ENCODE measurements around the gene CLRN3. TPM values are rescaled to one million over a fixed set of nuclear protein-coding genes. Genes with fewer than 3 reads are reported as not detected.

CLRN3 gene
- total RNA-seq, 1 experiment from 2014 or later = not detected

- no peaks in the 10 kb centered on the region for H3K9me3 ChIP-seq (ENCODE audit: insufficient read depth, low read depth)
- H3K79me2 ChIP-seq (ENCODE audit: low read depth) = peaks cover 18% of the 10 kb centered on the region
- H3F3A ChIP-seq (ENCODE audit: insufficient read depth, low read depth) = peaks cover 20% of the 10 kb centered on the region; the same call in 1 of the 2 replicates
- no peak overlapping the region for H2AFZ ChIP-seq
- H3K27ac ChIP-seq = peak overlapping the region; percentile 66
- ChIA-PET CTCF (interaction anchor here (0.7 kb wide), 1 partner anchor 289 kb away, joined by 8 read pairs; no protein-coding TSS in a partner anchor), POLR2A (ENCODE audit: unreplicated experiment) (no interaction called here)
- peaks cover 37% of the 10 kb centered on the region for H3K4me1 ChIP-seq (replicated peaks; ENCODE audit: insufficient read depth)
- no peak for DNase-seq
- H3K9me2 ChIP-seq (ENCODE audit: insufficient read depth) = no peaks in the 10 kb centered on the region
- TF ChIP-seq CTCF (conservative IDR thresholded peaks at IDR 0.05) (no peak), EZH2 (IDR thresholded peaks at IDR 0.05; ENCODE audit: low read depth) (no peak)
- H3K4me3 ChIP-seq = no peak overlapping the region
- intact Hi-C loops (cut with micrococcal nuclease; ENCODE audit: unreplicated experiment) = loop anchor here (2.0 to 5.0 kb wide), 4 partner anchors 13 to 69 kb away; no protein-coding TSS in a partner anchor
- TSS peak; percentile 81 for BruUV-seq (replicated peaks)
- peak overlapping the region; percentile 38 for H3K4me2 ChIP-seq
- no peaks in the 10 kb centered on the region for H4K20me1 ChIP-seq (ENCODE audit: insufficient read depth)
- no peaks in the 10 kb centered on the region for H3K27me3 ChIP-seq (ENCODE audit: insufficient read depth, low read depth)
- no peaks in the 10 kb centered on the region for H3K36me3 ChIP-seq (ENCODE audit: low read depth)
These were observed 30.9 kb upstream of the CLRN3 start for GRCh38 chr10:127923646-127924045.

- H3K4me3 ChIP-seq = no peak overlapping the region
- CTCF ChIA-PET = interaction anchor here (0.7 kb wide), 1 partner anchor 289 kb away, joined by 8 read pairs; no protein-coding TSS in a partner anchor
- peak overlapping the region; percentile 66 for H3K27ac ChIP-seq
- H3K9me3 ChIP-seq (ENCODE audit: insufficient read depth, low read depth) = no peaks in the 10 kb centered on the region
- no peak for TF ChIP-seq EZH2 (IDR thresholded peaks at IDR 0.05; ENCODE audit: low read depth)
- TF ChIP-seq CTCF (conservative IDR thresholded peaks at IDR 0.05) = no peak
- H3F3A ChIP-seq (ENCODE audit: insufficient read depth, low read depth) = peaks cover 20% of the 10 kb centered on the region; the same call in 1 of the 2 replicates
- BruUV-seq (replicated peaks) = no TSS peak
- peaks cover 37% of the 10 kb centered on the region for H3K4me1 ChIP-seq (replicated peaks; ENCODE audit: insufficient read depth)
- DNase-seq = peak; percentile 87 to 91
- intact Hi-C loops (cut with micrococcal nuclease; ENCODE audit: unreplicated experiment) = loop anchor here (2.0 to 5.0 kb wide), 4 partner anchors 14 to 69 kb away; no protein-coding TSS in a partner anchor
- H3K79me2 ChIP-seq (ENCODE audit: low read depth) = peaks cover 18% of the 10 kb centered on the region
- H4K20me1 ChIP-seq (ENCODE audit: insufficient read depth) = no peaks in the 10 kb centered on the region
- POLR2A ChIA-PET (ENCODE audit: unreplicated experiment) = no interaction called here
- H2AFZ ChIP-seq = no peak overlapping the region
- H3K27me3 ChIP-seq (ENCODE audit: insufficient read depth, low read depth) = no peaks in the 10 kb centered on the region
- no peaks in the 10 kb centered on the region for H3K9me2 ChIP-seq (ENCODE audit: insufficient read depth)
- H3K36me3 ChIP-seq (ENCODE audit: low read depth) = no peaks in the 10 kb centered on the region
- peak overlapping the region; percentile 38 for H3K4me2 ChIP-seq
These were observed 30.1 kb upstream of the CLRN3 start for GRCh38 chr10:127922675-127923366.

- H3K79me2 ChIP-seq (ENCODE audit: low read depth) = peaks cover 18% of the 10 kb centered on the region
- no peak overlapping the region for H2AFZ ChIP-seq
- intact Hi-C loops (cut with micrococcal nuclease; ENCODE audit: unreplicated experiment) = loop anchor here (2.0 to 5.0 kb wide), 4 partner anchors 13 to 70 kb away; no protein-coding TSS in a partner anchor
- H3K27ac ChIP-seq = peak overlapping the region; percentile 66
- H3K36me3 ChIP-seq (ENCODE audit: low read depth) = no peaks in the 10 kb centered on the region
- ChIA-PET CTCF (no interaction called here), POLR2A (ENCODE audit: unreplicated experiment) (no interaction called here)
- no peaks in the 10 kb centered on the region for H4K20me1 ChIP-seq (ENCODE audit: insufficient read depth)
- H3K4me2 ChIP-seq = 0 out of 2 replicates have a peak overlapping the region, but pooled peaks have one; percentile 38
- H3K9me3 ChIP-seq (ENCODE audit: insufficient read depth, low read depth) = no peaks in the 10 kb centered on the region
- H3K4me1 ChIP-seq (replicated peaks; ENCODE audit: insufficient read depth) = peaks cover 37% of the 10 kb centered on the region
- TF ChIP-seq EZH2 (IDR thresholded peaks at IDR 0.05; ENCODE audit: low read depth) = no peak
- TF ChIP-seq CTCF (conservative IDR thresholded peaks at IDR 0.05) = no peak
- no TSS peak for BruUV-seq (replicated peaks)
- no peaks in the 10 kb centered on the region for H3K27me3 ChIP-seq (ENCODE audit: insufficient read depth, low read depth)
- no peak for DNase-seq
- no peak overlapping the region for H3K4me3 ChIP-seq
- peaks cover 20% of the 10 kb centered on the region; the same call in 1 of the 2 replicates for H3F3A ChIP-seq (ENCODE audit: insufficient read depth, low read depth)
- no peaks in the 10 kb centered on the region for H3K9me2 ChIP-seq (ENCODE audit: insufficient read depth)
These were observed 29.5 kb upstream of the CLRN3 start for GRCh38 chr10:127922206-127922605.

Data from PC-9 (cell line).